Heart right ventricle (tissue), 16 donors: ENCODE data around the gene BZW1. TPM values are rescaled to one million over a fixed set of nuclear protein-coding genes. Genes with fewer than 3 reads are reported as not detected.

ENCODE experiments used
- ATAC-seq, 8 donors: fragments of 200-7000 bp; cut with Tn5 transposase; one replicate each; pipeline ENCODE4 v1.9.1; 2020; ENCODE audit warnings: mild to moderate bottlenecking in 8 of 8, moderate library complexity in 8 of 8, moderate number of reproducible peaks in 1 of 8
- DNase-seq, 2 donors: peaks; one replicate each; pipeline ENCODE4 v3.0.0-alpha.2; 2020
- H3K27ac ChIP-seq, 10 donors: fragments of 200-600 bp; sonication (generic) in 2 of 10; one replicate each; pipeline versions ENCODE4 v1.5.0 to v1.8.0; 2020 to 2022; ENCODE audit warnings: mild to moderate bottlenecking in 3 of 10
- H3K27me3 ChIP-seq, 7 donors: fragments of 200-600 bp; one replicate each; pipeline ENCODE4 v1.8.0; 2021 to 2022; ENCODE audit warnings: mild to moderate bottlenecking in 2 of 7
- H3K36me3 ChIP-seq, 9 donors: fragments of 200-600 bp; sonication (generic) in 1 of 9; one replicate each; pipeline versions ENCODE4 v1.5.0 to v1.8.0; 2020 to 2022; ENCODE audit warnings: mild to moderate bottlenecking in 2 of 9
- H3K4me1 ChIP-seq, 9 donors: fragments of 200-600 bp; sonication (generic) in 1 of 9; one replicate each; pipeline versions ENCODE4 v1.5.0 to v1.8.0; 2020 to 2022; ENCODE audit warnings: mild to moderate bottlenecking in 4 of 9
- H3K4me3 ChIP-seq, 10 donors: fragments of 200-600 bp; sonication (generic) in 2 of 10; one replicate each; pipeline versions ENCODE4 v1.5.0 to v1.8.0; 2020 to 2022; ENCODE audit warnings: mild to moderate bottlenecking in 7 of 10, moderate library complexity in 2 of 10
- H3K9me3 ChIP-seq, 11 donors: fragments of 200-600 bp in 10 of 11; sonication (generic) in 2 of 11; one replicate each; pipeline versions ENCODE4 v1.5.0 to v1.8.0; 2013 to 2022; ENCODE audit warnings: mild to moderate bottlenecking in 2 of 11, control low read depth in 1 of 11, moderate library complexity in 1 of 11
- WGBS, 2 donors: extraction: QIAGEN DNeasy Blood & Tissue Kit; methylation state at CpG; one replicate each; pipeline ENCODE4 v1.1.7; 2013; ENCODE audit warnings: inconsistent platforms in 1 of 2; 5-methylcytosine and 5-hydroxymethylcytosine counted together
- intact Hi-C, 10 donors: fragments of 100-400 bp; cut with DNase I; formaldehyde crosslinking; loops; one replicate each; pipeline versions ENCODE4 v1.11.1 to v1.14.2; 2022
- long read RNA-seq, 3 donors: library from polyadenylated mRNA; unstranded; transcript quantifications; one replicate each; pipeline ENCODE4 v2.0.0, GENCODE V29; 2020 to 2021
- polyA plus RNA-seq, 2 donors: library from polyadenylated mRNA; stranded (reverse); fragments of 200-250 nt; gene quantifications; one replicate each; pipeline ENCODE4 v1.2.3, GENCODE V29; 2013
- total RNA-seq, 10 donors: library from RNA; stranded (reverse); fragmentation: NEBNext Ultra II Directional in 3 of 10; extraction: Animal tissue kit (Norgen Biotek cat#: 25700) in 3 of 10; gene quantifications; one replicate each; pipeline versions ENCODE4 v1.2.1 to v1.2.4, GENCODE V29; 2021 to 2023
- TF ChIP-seq, protein P1 (sequence below), 9 donors: fragments of 200-600 bp; sonication (generic) in 2 of 9; IDR thresholded peaks; one replicate each; pipeline versions ENCODE4 v1.5.0 to v1.8.0; 2021 to 2022; ENCODE audit warnings: antibody characterized with exemption in 9 of 9, mild to moderate bottlenecking in 5 of 9, moderate library complexity in 1 of 9
- donor health status: Arrhythmogenic right ventricular cardiomyopathy.
- donor health status: ischemic (EF 13 %, LVEDD 7.1; RV severe dilation, severe dysfunction).
- donor health status: healthy with polysubstance abuse.
- donor health status: DM: no; HTN: yes; CAD: no.
- donor health status: DM: no; HTN: no; CAD: no.
- donor health status: ischemic (EF 25% LVEDD 6.9; RV normal size, moderate dysfunction).
- donor health status: ischemic (EF 25% LVEDD 5.7; RV mildly dilated, moderate dysfunction).
- donor health status: healthy.
- donor health status: DM: yes; HTN: yes; CAD: no.
- donor health status: Ischemic cardiomyopathy.
- donor health status: ischemic (EF 35%, LVEDD 5.7; RV mildly dilated, moderate dysfunction).
- donor health status: nonischemic (EF 11% LVEDD 7.7; RV severe dilation, severe dysfunction).
- donor health status: DM: yes; HTN: yes; CAD: no.
- donor health status: PGD.
- donor health status: ischemic (EF 29% LVEDD 5.4; RV normal size, mild dysfunction).
- donor health status: nonischemic (EF 23%, LVEDD 6.1; RV moderate dilation, normal function).

BZW1 gene
- total RNA-seq, result 100 to 1,000 TPM in 2 of 10 donors, 10 to 100 TPM in 8; 62.5 to 133 (median 77.2) TPM
- 10 to 100 TPM; 15.4 to 53.2 TPM for polyA plus RNA-seq
- long read RNA-seq, donor 1, full-length matches to known transcripts, result 69 of 93 reads
- long read RNA-seq, donor 1, partial matches to known transcripts, result 6 of 93 reads
- long read RNA-seq, donor 1, other reads (novel, unspliced or antisense), result 18 of 93 reads
- long read RNA-seq, donor 2, full-length matches to known transcripts, result 67 of 81 reads
- long read RNA-seq, donor 2, partial matches to known transcripts, result 5 of 81 reads
- long read RNA-seq, donor 2, other reads (novel, unspliced or antisense), result 9 of 81 reads
- long read RNA-seq, donor 3, full-length matches to known transcripts, result 200 of 224 reads
- long read RNA-seq, donor 3, partial matches to known transcripts, result 5 of 224 reads
- long read RNA-seq, donor 3, other reads (novel, unspliced or antisense), result 19 of 224 reads

DNA sequence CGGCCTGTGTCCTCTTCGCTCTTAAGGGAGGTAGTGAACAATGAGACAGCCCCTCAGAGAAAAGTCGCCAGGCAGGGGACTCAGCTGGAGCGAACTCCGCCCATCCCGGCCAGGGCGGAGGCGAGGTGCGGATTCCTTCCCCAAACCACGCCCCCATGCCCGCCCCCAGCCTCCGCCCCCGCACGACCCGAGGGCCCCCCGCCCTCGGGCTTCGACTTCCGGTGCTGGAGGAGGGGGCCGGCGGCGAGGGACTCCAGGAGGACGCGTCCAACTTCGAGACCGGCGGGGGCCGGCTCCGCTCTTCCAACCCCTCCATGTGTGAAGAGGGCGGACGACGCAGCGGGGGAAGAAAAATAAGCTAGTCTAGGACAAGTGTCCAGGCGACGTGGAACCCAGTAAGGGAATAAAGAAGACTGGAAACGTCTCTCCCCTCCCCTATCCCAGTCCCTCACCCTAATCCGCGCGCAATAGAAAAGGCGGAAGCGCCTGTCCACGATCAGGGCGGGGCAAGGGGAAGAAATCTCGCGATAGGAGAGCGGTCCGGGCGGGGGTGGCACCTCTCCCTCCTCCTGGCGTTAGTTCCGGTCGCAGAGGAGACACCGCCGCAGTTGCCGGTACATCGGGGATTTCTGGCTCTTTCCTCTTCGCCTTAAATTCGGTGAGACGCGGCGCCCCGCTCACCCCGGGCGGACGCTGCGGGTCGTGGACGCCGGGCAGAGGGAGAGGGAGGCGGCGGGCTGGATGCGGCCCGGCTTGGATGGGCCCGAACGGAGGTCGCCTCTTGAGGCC is at the start of gene BZW1:
Gene BZW1 (plus strand): TSS at position 578 of the 789 bp plus-strand sequence. CDS start 1,308 bp downstream, outside the sequence.
- peak; percentile 96 to 98 for DNase-seq
- intact Hi-C loops, result loop anchor here in 9 of 10 donors (1.0 to 5.0 kb wide), 7 partner anchors 46 to 489 kb away; partner anchors contain the start of gene CLK1 (in 6 of the 9)
- peak; percentile 93 to 98 (median 96) for ATAC-seq
- Histone ChIP-seq H3K9me3 (no peaks in the 10 kb centered on the region), H3K27me3 (no peaks in the 10 kb centered on the region), H3K36me3 (peaks cover 0 to 35% (median 30%) of the 10 kb centered on the region in 9 donors), H3K4me3 (peak within 1 kb of the TSS; percentile 76 to 96 (median 92)), H3K4me1 (peaks cover 3 to 47% (median 41%) of the 10 kb centered on the region in 9 donors), H3K27ac (peak within 1 kb of the TSS; percentile 89 to 99 (median 98))
- 0% methylated on average over 67 to 75 of the region's 75 CpGs for WGBS, 2 donors
- TF ChIP-seq, protein P1, sequence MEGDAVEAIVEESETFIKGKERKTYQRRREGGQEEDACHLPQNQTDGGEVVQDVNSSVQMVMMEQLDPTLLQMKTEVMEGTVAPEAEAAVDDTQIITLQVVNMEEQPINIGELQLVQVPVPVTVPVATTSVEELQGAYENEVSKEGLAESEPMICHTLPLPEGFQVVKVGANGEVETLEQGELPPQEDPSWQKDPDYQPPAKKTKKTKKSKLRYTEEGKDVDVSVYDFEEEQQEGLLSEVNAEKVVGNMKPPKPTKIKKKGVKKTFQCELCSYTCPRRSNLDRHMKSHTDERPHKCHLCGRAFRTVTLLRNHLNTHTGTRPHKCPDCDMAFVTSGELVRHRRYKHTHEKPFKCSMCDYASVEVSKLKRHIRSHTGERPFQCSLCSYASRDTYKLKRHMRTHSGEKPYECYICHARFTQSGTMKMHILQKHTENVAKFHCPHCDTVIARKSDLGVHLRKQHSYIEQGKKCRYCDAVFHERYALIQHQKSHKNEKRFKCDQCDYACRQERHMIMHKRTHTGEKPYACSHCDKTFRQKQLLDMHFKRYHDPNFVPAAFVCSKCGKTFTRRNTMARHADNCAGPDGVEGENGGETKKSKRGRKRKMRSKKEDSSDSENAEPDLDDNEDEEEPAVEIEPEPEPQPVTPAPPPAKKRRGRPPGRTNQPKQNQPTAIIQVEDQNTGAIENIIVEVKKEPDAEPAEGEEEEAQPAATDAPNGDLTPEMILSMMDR (IDR thresholded peaks at IDR 0.05), result no peak

DNA sequence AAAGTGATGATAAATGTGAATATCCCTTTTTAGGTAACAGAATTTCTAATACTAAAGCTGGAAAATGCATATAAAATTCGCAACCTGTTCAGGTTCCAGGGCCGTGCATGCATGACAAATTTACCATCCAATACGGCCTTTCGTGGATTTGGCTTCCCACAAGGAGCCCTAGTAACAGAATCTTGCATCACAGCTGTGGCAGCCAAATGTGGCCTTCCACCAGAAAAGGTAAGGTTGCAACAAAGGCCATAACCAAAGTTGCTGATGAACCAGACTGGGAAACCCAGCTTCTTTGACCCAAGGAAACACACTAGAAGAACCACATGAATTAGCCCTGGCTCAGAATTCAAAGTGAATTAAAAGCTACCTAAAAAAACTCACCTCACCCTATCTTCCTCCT is 49.6 kb upstream of the BZW1 start:
- intact Hi-C loops, result loop anchor here in 1 of 10 donors (2.0 kb wide), 1 partner anchor 41 kb away; no protein-coding TSS in a partner anchor
- peaks cover 0 to 24% (median 14%) of the 10 kb centered on the region in 9 donors for H3K4me1 ChIP-seq
- no peak overlapping the region for H3K4me3 ChIP-seq
- H3K27ac ChIP-seq, result no peak overlapping the region
- TF ChIP-seq, protein P1 (IDR thresholded peaks at IDR 0.05), result no peak
- no peaks in the 10 kb centered on the region for H3K36me3 ChIP-seq
- no peaks in the 10 kb centered on the region for H3K27me3 ChIP-seq
- H3K9me3 ChIP-seq, result no peaks in the 10 kb centered on the region
- 88% methylated on average over 4 of the region's 4 CpGs for WGBS, 2 donors
- DNase-seq, result no peak
- no peak for ATAC-seq

DNA sequence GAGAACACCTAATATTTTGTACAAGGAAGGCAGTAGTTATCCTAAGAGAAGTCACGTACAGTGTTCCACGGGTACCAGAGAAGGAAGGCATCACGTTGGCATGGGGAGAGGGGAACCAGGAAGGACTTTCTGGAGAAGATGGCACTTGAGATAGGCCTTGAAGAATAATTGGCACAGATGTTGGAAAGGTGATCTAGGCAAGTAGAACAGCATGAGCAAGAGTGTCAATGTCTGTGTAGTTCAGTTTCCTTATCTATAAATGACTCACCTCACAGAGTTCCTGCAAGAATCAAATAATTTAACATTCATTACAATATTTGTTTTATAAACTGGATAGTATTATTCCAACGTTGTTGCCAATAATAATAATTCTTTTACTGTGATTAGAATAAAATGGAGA is 48.3 kb upstream of the BZW1 start:
- Histone ChIP-seq H3K27ac (no peak overlapping the region), H3K9me3 (no peaks in the 10 kb centered on the region), H3K36me3 (no peaks in the 10 kb centered on the region), H3K4me3 (no peak overlapping the region), H3K4me1 (peaks cover 0 to 24% (median 14%) of the 10 kb centered on the region in 9 donors), H3K27me3 (no peaks in the 10 kb centered on the region)
- no peak for DNase-seq
- WGBS, 2 donors, result 79 to 86% methylated on average over 4 of the region's 4 CpGs
- no peak for ATAC-seq
- TF ChIP-seq, protein P1 (IDR thresholded peaks at IDR 0.05), result no peak
- intact Hi-C loops, result loop anchor here in 1 of 10 donors (2.0 kb wide), 1 partner anchor 39 kb away; no protein-coding TSS in a partner anchor
